HepG2 (cell line): Measurements from ENCODE around the gene ZMYND19.

Experiments
- CTCF ChIP-seq: sonication (generic); formaldehyde crosslinking; IDR thresholded peaks from 2 replicates; pipeline ENCODE4 v1.5.0; 2020; ENCODE audit warnings: mild to moderate bottlenecking, missing genetic modification reagents, moderate library complexity
- HNF4A ChIP-seq: sonication (generic); formaldehyde crosslinking; IDR thresholded peaks from 2 replicates; pipeline ENCODE4 v1.4.0; 2020; ENCODE audit warnings: missing genetic modification reagents
- TF ChIP-seq, protein P1 (sequence below): sonication (generic); formaldehyde crosslinking; IDR thresholded peaks from one replicate; pipeline ENCODE4 v1.5.1; 2020; ENCODE audit warnings: mild to moderate bottlenecking, missing genetic modification reagents; ENCODE audit errors: not compliant biosample characterization

- no peak for TF ChIP-seq CTCF (CRISPR knock-in tag)
- no peak for TF ChIP-seq HNF4A
- TF ChIP-seq, protein P1, sequence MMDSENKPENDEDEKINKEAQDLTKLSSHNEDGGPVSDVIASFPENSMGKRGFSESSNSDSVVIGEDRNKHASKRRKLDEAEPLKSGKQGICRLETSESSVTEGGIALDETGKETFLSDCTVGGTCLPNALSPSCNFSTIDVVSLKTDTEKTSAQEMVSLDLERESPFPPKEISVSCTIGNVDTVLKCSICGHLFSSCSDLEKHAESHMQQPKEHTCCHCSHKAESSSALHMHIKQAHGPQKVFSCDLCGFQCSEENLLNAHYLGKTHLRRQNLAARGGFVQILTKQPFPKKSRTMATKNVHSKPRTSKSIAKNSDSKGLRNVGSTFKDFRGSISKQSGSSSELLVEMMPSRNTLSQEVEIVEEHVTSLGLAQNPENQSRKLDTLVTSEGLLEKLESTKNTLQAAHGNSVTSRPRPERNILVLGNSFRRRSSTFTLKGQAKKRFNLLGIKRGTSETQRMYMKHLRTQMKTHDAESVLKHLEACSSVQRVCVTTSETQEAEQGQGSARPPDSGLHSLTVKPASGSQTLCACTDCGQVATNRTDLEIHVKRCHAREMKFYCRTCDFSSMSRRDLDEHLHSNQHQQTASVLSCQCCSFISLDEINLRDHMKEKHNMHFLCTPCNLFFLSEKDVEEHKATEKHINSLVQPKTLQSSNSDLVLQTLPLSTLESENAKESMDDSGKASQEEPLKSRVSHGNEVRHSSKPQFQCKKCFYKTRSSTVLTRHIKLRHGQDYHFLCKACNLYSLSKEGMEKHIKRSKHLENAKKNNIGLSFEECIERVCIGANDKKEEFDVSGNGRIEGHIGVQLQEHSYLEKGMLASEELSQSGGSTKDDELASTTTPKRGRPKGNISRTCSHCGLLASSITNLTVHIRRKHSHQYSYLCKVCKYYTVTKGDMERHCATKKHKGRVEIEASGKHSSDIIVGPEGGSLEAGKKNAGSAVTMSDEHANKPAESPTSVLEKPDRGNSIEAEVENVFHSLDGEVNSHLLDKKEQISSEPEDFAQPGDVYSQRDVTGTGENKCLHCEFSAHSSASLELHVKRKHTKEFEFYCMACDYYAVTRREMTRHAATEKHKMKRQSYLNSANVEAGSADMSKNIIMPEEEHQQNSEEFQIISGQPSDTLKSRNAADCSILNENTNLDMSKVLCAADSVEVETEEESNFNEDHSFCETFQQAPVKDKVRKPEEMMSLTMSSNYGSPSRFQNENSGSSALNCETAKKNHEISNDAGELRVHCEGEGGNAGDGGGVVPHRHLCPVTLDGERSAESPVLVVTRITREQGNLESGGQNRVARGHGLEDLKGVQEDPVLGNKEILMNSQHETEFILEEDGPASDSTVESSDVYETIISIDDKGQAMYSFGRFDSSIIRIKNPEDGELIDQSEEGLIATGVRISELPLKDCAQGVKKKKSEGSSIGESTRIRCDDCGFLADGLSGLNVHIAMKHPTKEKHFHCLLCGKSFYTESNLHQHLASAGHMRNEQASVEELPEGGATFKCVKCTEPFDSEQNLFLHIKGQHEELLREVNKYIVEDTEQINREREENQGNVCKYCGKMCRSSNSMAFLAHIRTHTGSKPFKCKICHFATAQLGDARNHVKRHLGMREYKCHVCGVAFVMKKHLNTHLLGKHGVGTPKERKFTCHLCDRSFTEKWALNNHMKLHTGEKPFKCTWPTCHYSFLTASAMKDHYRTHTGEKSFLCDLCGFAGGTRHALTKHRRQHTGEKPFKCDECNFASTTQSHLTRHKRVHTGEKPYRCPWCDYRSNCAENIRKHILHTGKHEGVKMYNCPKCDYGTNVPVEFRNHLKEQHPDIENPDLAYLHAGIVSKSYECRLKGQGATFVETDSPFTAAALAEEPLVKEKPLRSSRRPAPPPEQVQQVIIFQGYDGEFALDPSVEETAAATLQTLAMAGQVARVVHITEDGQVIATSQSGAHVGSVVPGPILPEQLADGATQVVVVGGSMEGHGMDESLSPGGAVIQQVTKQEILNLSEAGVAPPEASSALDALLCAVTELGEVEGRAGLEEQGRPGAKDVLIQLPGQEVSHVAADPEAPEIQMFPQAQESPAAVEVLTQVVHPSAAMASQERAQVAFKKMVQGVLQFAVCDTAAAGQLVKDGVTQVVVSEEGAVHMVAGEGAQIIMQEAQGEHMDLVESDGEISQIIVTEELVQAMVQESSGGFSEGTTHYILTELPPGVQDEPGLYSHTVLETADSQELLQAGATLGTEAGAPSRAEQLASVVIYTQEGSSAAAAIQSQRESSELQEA (CRISPR knock-in tag): no peak
Observed at GRCh38 chr9:137620048-137620405, 29.7 kb upstream of the ZMYND19 start.
